Activated effector memory CD4-positive, alpha-beta T cell treated with Interleukin-2 at 50 U/mL for 16 hours (primary cell): ENCODE data around the gene TGFB2.

Experiments used
- DNase-seq: peaks from one replicate; pipeline ENCODE4 v3.0.0-alpha.2; 2020

The TGFB2 gene

GRCh38 chr1:218363141-218363540 is 18.0 kb downstream of the TGFB2 start:
- DNase-seq = no peak

DNA sequence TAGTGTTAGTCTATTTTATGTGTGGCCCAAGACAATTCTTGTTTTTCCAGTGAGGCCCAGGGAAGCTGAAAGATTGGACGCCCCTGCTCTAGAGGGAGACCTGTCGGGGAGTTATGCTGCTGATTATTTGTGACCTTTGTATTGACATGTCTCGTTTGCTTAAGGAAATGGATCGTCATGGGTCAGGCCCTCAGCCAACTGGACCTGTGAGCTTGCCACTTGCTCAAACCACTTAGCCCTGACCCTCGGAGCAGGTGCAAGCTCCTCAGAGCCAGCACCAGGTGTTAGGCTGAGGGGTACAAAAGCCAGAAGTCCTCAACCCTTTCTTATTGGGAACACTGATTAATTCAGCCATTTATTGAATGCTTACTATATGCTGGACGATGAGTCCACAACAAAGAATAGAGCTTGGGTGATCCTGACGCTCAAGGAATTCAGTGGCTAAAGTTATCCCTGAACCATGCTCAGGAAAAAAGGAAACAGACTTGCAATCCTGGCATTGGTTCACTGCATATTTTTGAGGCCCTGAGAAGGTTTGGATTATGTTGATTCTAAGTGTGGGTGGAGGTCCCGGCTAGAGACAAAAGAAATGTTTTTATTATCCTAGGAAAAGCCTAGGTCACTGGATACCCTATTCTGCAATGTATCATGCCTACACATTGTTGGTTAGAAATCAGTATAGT is 19.0 kb downstream of the TGFB2 start:
- no peak for DNase-seq

- DNase-seq = no peak
Measured at GRCh38 chr1:218365226-218365999, 20.3 kb downstream of the TGFB2 start.

DNA sequence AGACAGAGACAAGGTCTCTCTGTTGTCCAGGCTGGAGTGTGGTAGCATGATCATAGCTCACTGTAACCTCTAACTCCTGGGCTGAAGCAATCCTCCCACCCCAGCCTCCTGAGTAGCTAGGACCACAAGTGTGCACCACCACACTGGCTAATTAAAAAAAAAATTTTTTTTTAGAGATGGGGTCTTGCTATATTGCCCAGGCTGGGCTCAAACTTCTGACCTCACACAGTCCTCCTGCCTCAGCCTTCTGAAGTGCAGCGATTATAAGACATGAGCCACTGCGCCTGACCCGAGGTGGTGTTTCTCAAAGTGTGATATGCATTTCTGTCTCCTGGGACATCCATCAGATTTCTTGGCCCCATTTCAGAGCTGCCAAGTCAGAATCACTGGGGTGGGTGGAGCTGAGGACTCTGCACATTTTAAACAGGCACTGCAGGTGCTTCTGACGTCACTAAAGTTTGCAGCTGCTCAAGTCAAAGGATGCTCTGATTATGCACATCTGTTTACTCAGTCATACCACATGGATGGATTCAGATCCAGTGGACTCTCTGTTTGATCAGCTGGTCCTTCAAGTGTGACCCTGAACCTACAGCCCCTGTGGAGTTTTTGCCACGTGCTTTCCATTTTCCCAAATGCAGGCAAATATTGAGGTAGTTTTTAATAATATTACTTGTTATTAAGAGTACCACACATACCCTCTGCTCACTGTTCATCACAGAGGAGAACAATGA is 21.4 kb downstream of the TGFB2 start:
- no peak for DNase-seq

- no peak for DNase-seq
Measured at GRCh38 chr1:218367118-218367517, 22.0 kb downstream of the TGFB2 start.

DNA sequence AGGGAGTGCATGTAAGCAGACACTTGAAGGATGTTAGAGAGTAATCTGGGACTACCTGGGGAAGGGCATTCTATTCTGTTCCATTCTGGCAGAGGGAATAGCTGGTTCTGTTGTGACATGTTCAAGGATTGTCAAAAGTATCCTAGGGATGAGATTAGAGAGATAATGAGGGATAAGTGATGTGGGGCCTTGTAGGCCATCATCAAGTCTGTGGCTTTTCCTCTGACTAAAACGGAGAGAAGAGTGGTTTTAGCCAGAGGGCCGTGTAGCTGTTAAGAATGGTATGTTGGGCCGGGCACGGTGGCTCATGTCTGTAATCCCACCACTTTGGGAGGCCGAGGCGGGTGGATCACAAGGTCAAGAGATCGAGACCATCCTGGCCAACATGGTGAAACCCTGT is 23.6 kb downstream of the TGFB2 start:
- DNase-seq = no peak

- DNase-seq = no peak
Measured at GRCh38 chr1:218369688-218370511, 24.8 kb downstream of the TGFB2 start.

DNA sequence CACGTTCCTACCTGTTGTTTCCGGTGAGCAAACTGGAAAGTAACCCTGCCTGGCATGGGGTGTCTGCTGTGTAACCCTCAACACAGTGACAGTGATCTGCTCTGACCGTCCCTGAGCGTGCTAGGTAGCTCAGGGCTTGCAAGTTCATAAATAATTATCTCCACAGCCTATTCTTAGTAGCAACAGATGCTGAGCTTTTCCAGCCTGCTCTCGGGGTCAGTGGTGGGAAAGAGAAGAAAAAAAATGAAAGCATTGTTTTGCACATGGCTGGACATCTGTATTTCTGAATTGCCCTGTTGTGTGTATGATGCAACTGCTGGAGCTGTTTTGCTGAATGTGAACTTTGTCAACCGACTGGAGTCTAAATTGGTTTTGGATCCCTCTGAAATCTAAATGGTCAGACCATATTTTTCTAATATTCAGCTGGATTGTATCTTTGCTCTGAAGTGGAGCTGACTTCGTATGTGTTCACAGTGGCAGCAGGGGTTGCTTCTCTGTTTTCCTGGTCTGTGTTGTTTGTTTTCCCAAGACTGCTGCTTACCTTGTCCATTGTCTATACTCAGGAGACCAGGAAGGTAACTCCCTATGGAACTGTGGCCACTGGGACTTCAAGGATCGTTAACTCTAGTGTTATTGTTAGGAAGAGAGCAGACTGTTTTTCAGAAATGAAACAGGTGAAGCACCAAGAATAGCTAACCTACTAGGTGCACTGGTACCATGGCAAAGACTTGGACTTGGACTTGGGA is 27.0 kb downstream of the TGFB2 start:
- no peak for DNase-seq

- DNase-seq = no peak
Measured at GRCh38 chr1:218374401-218375353, 29.5 kb downstream of the TGFB2 start.

GRCh38 chr1:218376722-218377121 is 31.6 kb downstream of the TGFB2 start:
- DNase-seq = no peak

- peak; percentile 37 for DNase-seq
Measured at GRCh38 chr1:218377143-218377660, 32.1 kb downstream of the TGFB2 start.

DNA sequence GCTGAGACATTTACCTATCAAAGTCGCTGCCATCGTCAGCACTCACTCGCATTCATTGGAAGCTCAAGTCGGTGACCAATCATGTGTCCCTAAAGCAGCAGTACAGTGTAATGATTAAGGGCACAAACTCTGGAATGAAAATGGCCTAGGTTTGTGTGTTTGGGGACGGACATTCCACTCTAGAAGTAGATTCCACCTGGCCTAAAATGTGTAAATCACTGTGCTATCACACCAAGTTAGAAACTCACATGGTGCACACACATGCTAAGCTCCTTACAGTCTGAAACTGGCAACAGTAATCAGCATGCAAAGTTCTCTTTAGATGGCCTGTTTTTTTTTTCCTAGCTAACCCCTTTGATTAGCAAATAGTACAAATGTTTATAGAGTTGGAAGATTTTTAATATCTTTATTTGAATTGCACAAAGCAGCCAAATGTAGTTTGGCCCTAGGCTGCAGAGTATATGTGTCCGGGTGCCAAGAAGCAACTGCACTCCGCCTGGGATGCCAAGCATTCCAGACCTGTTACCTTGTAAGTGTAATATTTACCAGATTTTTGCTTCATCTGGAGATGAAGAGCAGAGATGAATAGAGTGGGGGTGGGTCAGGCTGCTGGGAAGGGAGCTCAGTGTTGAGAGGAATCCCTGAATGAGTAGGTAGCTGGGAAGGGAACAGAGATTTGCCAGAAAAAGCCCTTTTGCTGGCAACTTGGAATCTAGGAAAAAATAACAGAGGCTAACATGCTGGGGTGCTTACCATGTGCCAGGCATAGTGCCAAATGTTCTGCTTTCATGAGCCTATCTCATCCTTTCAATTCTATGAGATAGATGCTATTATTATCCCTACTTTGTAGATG is 35.2 kb downstream of the TGFB2 start:
- DNase-seq = no peak

- DNase-seq = no peak
Measured at GRCh38 chr1:218382261-218382660, 37.1 kb downstream of the TGFB2 start.

DNA sequence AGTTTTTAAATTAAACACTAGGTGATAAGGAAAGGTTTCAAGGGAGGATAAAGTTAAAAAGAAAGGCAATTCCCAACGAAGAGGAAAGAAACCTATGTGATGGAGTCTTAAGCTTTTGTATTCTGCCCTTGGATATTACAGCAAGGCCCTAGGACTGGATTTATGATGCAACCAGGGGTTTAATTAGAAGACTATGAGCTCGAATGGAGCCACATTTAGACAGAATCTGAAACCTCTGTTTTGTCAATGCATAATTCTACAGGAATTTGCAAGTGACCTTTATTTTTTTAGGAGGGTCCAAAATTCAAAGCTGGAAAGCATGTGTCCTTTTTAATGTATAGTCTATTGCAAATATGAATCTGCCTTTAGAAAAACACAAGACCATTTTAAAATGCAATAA is 37.9 kb downstream of the TGFB2 start:
- no peak for DNase-seq

GRCh38 chr1:218383681-218384080 is 38.5 kb downstream of the TGFB2 start:
- DNase-seq = no peak

- no peak for DNase-seq
Measured at GRCh38 chr1:218384581-218384993, 39.5 kb downstream of the TGFB2 start.

- DNase-seq = no peak
Measured at GRCh38 chr1:218388591-218388990, 43.5 kb downstream of the TGFB2 start.

- DNase-seq = no peak
Measured at GRCh38 chr1:218390618-218391017, 45.5 kb downstream of the TGFB2 start.

GRCh38 chr1:218392780-218393179 is 47.6 kb downstream of the TGFB2 start:
- no peak for DNase-seq

- no peak for DNase-seq
Measured at GRCh38 chr1:218394416-218394815, 49.3 kb downstream of the TGFB2 start.
